Kidney epithelial cell (primary cell): ENCODE results near the gene MIDN. TPM values are rescaled to one million over a fixed set of nuclear protein-coding genes. Genes with fewer than 3 reads are reported as not detected.

ENCODE experiments used
- DNase-seq: peaks from one replicate; pipeline ENCODE4 v3.0.0-alpha.2; 2010; ENCODE audit warnings: low read depth
- H3K27me3 ChIP-seq: 2 replicates; pipeline ENCODE4 v1.6.0; 2011; ENCODE audit warnings: low read length; ENCODE audit not compliant: control insufficient read depth, insufficient read depth
- H3K36me3 ChIP-seq: 2 replicates; pipeline ENCODE4 v1.5.1; 2011; ENCODE audit warnings: low read length; ENCODE audit not compliant: control insufficient read depth, insufficient read depth
- H3K4me3 ChIP-seq: 2 replicates; pipeline ENCODE4 v1.5.1; 2011; ENCODE audit warnings: low read depth, mild to moderate bottlenecking, control low read depth, low read length
- CTCF ChIP-seq: IDR thresholded peaks from 2 replicates; pipeline ENCODE4 v1.5.1; 2011; ENCODE audit warnings: mild to moderate bottlenecking, moderate library complexity, low read length, control low read depth, inconsistent platforms; ENCODE audit not compliant: insufficient read depth, poor library complexity, severe bottlenecking
- total RNA-seq: library from RNA; depleted of rRNA; stranded (reverse); fragments of >200 nt; gene quantifications from 2 replicates; pipeline ENCODE4 v1.2.3, GENCODE V29; 2015

MIDN gene
- total RNA-seq, 1 donor from 2014 or later, result 69.4 TPM

- TF ChIP-seq CTCF, result no peak
- no peak for DNase-seq
- Histone ChIP-seq H3K4me3 (peak overlapping the region; percentile 71), H3K36me3 (peaks cover 10% of the 10 kb centered on the region), H3K27me3 (no peaks in the 10 kb centered on the region)
Measured at GRCh38 chr19:1252221-1252820, 3.9 kb downstream of the MIDN start.

GRCh38 chr19:1252821-1253513 is 4.6 kb downstream of the MIDN start:
- Histone ChIP-seq H3K4me3 (peak overlapping the region; percentile 71), H3K27me3 (no peaks in the 10 kb centered on the region), H3K36me3 (peaks cover 10% of the 10 kb centered on the region)
- TF ChIP-seq CTCF, result no peak
- DNase-seq, result peak; percentile 85

DNA sequence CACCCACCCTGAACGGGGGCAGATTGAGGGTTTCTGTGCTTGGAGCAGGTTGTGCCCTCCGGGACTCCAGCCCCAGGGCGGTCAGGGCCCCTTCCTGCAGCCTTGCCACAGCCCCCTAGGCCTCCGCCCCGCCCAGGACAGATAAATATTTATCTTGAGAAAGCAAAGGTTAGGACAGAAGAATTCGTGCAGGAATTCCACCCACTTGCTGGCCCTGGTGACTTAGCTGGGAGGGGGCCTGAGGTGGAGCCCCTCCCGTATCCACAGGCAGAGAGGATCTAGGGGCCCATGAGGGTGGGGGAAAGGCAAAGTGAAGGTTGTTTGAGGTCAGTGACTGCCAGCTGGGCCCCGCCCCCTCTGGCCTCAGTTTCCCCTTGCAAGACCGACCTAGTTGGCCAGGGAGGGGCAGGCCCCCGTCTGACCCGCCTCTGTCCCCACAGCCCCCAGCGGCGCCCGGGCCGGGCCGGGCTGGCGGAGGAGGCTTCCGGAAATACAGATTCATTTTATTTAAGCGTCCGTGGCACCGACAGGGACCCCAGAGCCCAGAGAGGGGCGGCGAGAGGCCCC is 5.2 kb downstream of the MIDN start:
- Histone ChIP-seq H3K36me3 (peaks cover 10% of the 10 kb centered on the region), H3K27me3 (no peaks in the 10 kb centered on the region), H3K4me3 (peak overlapping the region; percentile 3)
- no peak for DNase-seq
- TF ChIP-seq CTCF, result no peak

- H3K27me3 ChIP-seq, result no peaks in the 10 kb centered on the region
- H3K36me3 ChIP-seq, result peaks cover 10% of the 10 kb centered on the region
- no peak for DNase-seq
- no peak for TF ChIP-seq CTCF
- H3K4me3 ChIP-seq, result no peak overlapping the region
Measured at GRCh38 chr19:1254081-1254527, 5.7 kb downstream of the MIDN start.

GRCh38 chr19:1254530-1255185 is 6.3 kb downstream of the MIDN start:
- no peak for DNase-seq
- Histone ChIP-seq H3K4me3 (no peak overlapping the region), H3K36me3 (peaks cover 10% of the 10 kb centered on the region), H3K27me3 (no peaks in the 10 kb centered on the region)
- TF ChIP-seq CTCF, result no peak
